ENCODE results near the gene PSMF1.
"Not testable (repeated sequence)": the region's sequence is repeated elsewhere in the genome, so short reads cannot be mapped to it uniquely, and the experiment has no call there.

GRCh38 chr20:1216527-1217427 lies 98.4 kb downstream of the PSMF1 start:
- TF ChIP-seq CTCF, POLR2A (IDR thresholded peaks at IDR 0.05): not testable (repeated sequence)
